GM19239 (cell line): ENCODE measurements around the gene FAM131A.

ENCODE experiments used
- DNase-seq: peaks from one replicate; pipeline ENCODE4 v3.0.0; 2011; ENCODE audit warnings: low spot score; ENCODE audit not compliant: insufficient read length
- FAIRE-seq: peaks from 2 replicates; lab custom pipeline; 2011; peaks lifted over from hg19 to GRCh38; lab: Jason Lieb, UNC

Gene FAM131A

GRCh38 chr3:184387174-184387714 lies 49.8 kb downstream of the FAM131A start:
- no peak for FAIRE-seq
- DNase-seq, result no peak

- DNase-seq, result no peak
- no peak for FAIRE-seq
Observed at GRCh38 chr3:184388164-184388935, 51.0 kb downstream of the FAM131A start.

- FAIRE-seq, result no peak
- no peak for DNase-seq
Observed at GRCh38 chr3:184388936-184389230, 51.5 kb downstream of the FAM131A start.

- DNase-seq, result no peak
- no peak for FAIRE-seq
Observed at GRCh38 chr3:184389384-184389783, 52.0 kb downstream of the FAM131A start.

- DNase-seq (no peak), FAIRE-seq (no peak)
Observed at GRCh38 chr3:184389935-184390528, 52.6 kb downstream of the FAM131A start.

GRCh38 chr3:184391266-184391665 lies 53.9 kb downstream of the FAM131A start:
- DNase-seq (no peak), FAIRE-seq (no peak)

GRCh38 chr3:184395320-184395660 lies 57.9 kb downstream of the FAM131A start:
- no peak for FAIRE-seq
- no peak for DNase-seq
